ENCODE measurements around the gene UMAD1.

DNA sequence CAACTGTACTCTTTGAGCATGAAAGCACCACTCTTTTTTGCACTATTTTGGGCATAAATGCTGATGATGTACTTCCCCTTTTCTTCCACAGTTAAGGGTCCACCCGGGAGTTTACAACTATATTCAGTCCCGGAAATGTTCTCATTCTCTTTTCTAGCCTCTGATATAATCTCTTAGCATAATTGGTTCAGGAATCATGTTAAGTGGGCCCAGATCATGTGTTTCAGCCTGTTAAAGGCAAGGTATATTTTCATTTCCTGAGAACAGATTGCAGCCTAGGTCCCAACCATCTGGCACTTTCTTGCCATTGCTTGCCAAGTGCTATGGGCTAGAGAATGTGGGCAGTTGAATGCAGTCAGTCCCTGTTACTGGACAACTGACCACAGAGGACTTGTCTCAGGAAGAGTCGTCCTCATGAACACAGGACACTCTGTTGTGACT lies 216.6 kb downstream of the UMAD1 start:
- no peak for TF ChIP-seq POLR2A (IDR thresholded peaks at IDR 0.05)
- TF ChIP-seq, protein P1, sequence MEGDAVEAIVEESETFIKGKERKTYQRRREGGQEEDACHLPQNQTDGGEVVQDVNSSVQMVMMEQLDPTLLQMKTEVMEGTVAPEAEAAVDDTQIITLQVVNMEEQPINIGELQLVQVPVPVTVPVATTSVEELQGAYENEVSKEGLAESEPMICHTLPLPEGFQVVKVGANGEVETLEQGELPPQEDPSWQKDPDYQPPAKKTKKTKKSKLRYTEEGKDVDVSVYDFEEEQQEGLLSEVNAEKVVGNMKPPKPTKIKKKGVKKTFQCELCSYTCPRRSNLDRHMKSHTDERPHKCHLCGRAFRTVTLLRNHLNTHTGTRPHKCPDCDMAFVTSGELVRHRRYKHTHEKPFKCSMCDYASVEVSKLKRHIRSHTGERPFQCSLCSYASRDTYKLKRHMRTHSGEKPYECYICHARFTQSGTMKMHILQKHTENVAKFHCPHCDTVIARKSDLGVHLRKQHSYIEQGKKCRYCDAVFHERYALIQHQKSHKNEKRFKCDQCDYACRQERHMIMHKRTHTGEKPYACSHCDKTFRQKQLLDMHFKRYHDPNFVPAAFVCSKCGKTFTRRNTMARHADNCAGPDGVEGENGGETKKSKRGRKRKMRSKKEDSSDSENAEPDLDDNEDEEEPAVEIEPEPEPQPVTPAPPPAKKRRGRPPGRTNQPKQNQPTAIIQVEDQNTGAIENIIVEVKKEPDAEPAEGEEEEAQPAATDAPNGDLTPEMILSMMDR (IDR thresholded peaks at IDR 0.05) = no peak
